Neuronal stem cell (in vitro differentiated cells): ENCODE measurements around the gene ABCA7.

ENCODE experiments used
- DNase-seq: peaks from one replicate; pipeline ENCODE4 v3.0.0-alpha.2; 2013; ENCODE audit warnings: low spot score
- H2AFZ ChIP-seq: one replicate; pipeline ENCODE4 v1.6.1; 2013; ENCODE audit warnings: mild to moderate bottlenecking, low read length, inconsistent platforms
- H2AK5ac ChIP-seq: 2 replicates; pipeline ENCODE4 v1.6.1; 2013; ENCODE audit warnings: low read depth, mild to moderate bottlenecking, inconsistent platforms, low read length, moderate library complexity, mixed read lengths
- H2BK120ac ChIP-seq: 2 replicates; pipeline ENCODE4 v1.6.1; 2013; ENCODE audit warnings: low read depth, mild to moderate bottlenecking, inconsistent platforms, low read length, moderate library complexity, mixed read lengths
- H2BK12ac ChIP-seq: one replicate; pipeline ENCODE4 v1.6.1; 2013; ENCODE audit warnings: low read length, inconsistent platforms
- H2BK15ac ChIP-seq: 2 replicates; pipeline ENCODE4 v1.6.1; 2013; ENCODE audit warnings: mild to moderate bottlenecking, low read length, inconsistent platforms, mixed read lengths
- H2BK5ac ChIP-seq: one replicate; pipeline ENCODE4 v1.6.1; 2013; ENCODE audit warnings: inconsistent platforms, mild to moderate bottlenecking, low read length, moderate library complexity
- H3K14ac ChIP-seq: one replicate; pipeline ENCODE4 v1.6.1; 2013; ENCODE audit warnings: low read length, inconsistent platforms
- H3K18ac ChIP-seq: 2 replicates; pipeline ENCODE4 v1.6.1; 2013; ENCODE audit warnings: low read length, inconsistent platforms
- H3K23ac ChIP-seq: 2 replicates; pipeline ENCODE4 v1.6.1; 2013; ENCODE audit warnings: low read depth, mild to moderate bottlenecking, mixed read lengths, low read length, inconsistent platforms; ENCODE audit not compliant: poor library complexity
- H3K27ac ChIP-seq: replicated peaks from 3 replicates; pipeline ENCODE4 v1.5.1; 2013; ENCODE audit warnings: low read length, inconsistent platforms
- H3K27me3 ChIP-seq, 3 experiments: 2 replicates each; pipeline ENCODE4 v1.6.1; 2013; ENCODE audit warnings: low read length in 3 of 3, mild to moderate bottlenecking in 2 of 3, inconsistent platforms in 1 of 3, low read depth in 1 of 3, mixed read lengths in 1 of 3, moderate library complexity in 1 of 3; ENCODE audit not compliant: control insufficient read depth in 3 of 3, insufficient read depth in 3 of 3
- H3K36me3 ChIP-seq, 2 donors: replicated peaks in 1 of 2; 2 replicates each; pipeline ENCODE4 v1.6.1; 2013; ENCODE audit warnings: low read length in 2 of 2; ENCODE audit not compliant: control insufficient read depth in 2 of 2, insufficient read depth in 2 of 2
- H3K4ac ChIP-seq: 2 replicates; pipeline ENCODE4 v1.6.1; 2013; ENCODE audit warnings: inconsistent platforms, mild to moderate bottlenecking, low read length, moderate library complexity
- H3K4me1 ChIP-seq, 2 donors: 1 replicate in 1 of 2; 2 replicates in 1 of 2; pipeline ENCODE4 v1.6.1; 2013; ENCODE audit warnings: low read length in 2 of 2, low read depth in 1 of 2; ENCODE audit not compliant: control insufficient read depth in 2 of 2, insufficient read depth in 1 of 2
- H3K4me2 ChIP-seq: one replicate; pipeline ENCODE4 v1.6.1; 2013; ENCODE audit warnings: mild to moderate bottlenecking, low read length, inconsistent platforms; ENCODE audit not compliant: insufficient read depth, poor library complexity, severe bottlenecking
- H3K4me3 ChIP-seq, 2 donors: 2 replicates each; pipeline ENCODE4 v1.5.1; 2013; ENCODE audit warnings: low read length in 2 of 2, mild to moderate bottlenecking in 2 of 2, inconsistent platforms in 1 of 2, moderate library complexity in 1 of 2
- H3K79me1 ChIP-seq: one replicate; pipeline ENCODE4 v1.6.1; 2013; ENCODE audit warnings: low read depth, mild to moderate bottlenecking, inconsistent platforms, low read length, moderate library complexity
- H3K9ac ChIP-seq: one replicate; pipeline ENCODE4 v1.6.1; 2013; ENCODE audit warnings: mild to moderate bottlenecking, low read depth, low read length, inconsistent platforms; ENCODE audit not compliant: poor library complexity
- H3K9me3 ChIP-seq, 2 donors: replicated peaks in 1 of 2; 2 replicates each; pipeline versions ENCODE3 to v1.6.1; 2013; ENCODE audit warnings: low read length in 2 of 2, mild to moderate bottlenecking in 2 of 2, inconsistent platforms in 1 of 2, low read depth in 1 of 2, mixed read lengths in 1 of 2, moderate library complexity in 1 of 2; ENCODE audit not compliant: control insufficient read depth in 2 of 2, insufficient read depth in 1 of 2
- H4K8ac ChIP-seq: one replicate; pipeline ENCODE4 v1.6.1; 2013; ENCODE audit warnings: low read depth, mild to moderate bottlenecking, inconsistent platforms, low read length, moderate library complexity
- H4K91ac ChIP-seq: one replicate; pipeline ENCODE4 v1.6.1; 2013; ENCODE audit warnings: low read length, low read depth, mild to moderate bottlenecking, inconsistent platforms; ENCODE audit not compliant: poor library complexity
- WGBS, 2 donors: extraction: QIAGEN DNeasy Blood & Tissue Kit; methylation state at CpG; one replicate each; pipeline ENCODE4 v1.1.7; 2013; ENCODE audit warnings: missing lambda C conversion rate in 2 of 2, mixed read lengths in 1 of 2; ENCODE audit not compliant: insufficient read length in 2 of 2, insufficient replicate concordance in 1 of 2; ENCODE audit errors: extremely low coverage in 2 of 2; 5-methylcytosine and 5-hydroxymethylcytosine counted together

ABCA7 gene

DNA sequence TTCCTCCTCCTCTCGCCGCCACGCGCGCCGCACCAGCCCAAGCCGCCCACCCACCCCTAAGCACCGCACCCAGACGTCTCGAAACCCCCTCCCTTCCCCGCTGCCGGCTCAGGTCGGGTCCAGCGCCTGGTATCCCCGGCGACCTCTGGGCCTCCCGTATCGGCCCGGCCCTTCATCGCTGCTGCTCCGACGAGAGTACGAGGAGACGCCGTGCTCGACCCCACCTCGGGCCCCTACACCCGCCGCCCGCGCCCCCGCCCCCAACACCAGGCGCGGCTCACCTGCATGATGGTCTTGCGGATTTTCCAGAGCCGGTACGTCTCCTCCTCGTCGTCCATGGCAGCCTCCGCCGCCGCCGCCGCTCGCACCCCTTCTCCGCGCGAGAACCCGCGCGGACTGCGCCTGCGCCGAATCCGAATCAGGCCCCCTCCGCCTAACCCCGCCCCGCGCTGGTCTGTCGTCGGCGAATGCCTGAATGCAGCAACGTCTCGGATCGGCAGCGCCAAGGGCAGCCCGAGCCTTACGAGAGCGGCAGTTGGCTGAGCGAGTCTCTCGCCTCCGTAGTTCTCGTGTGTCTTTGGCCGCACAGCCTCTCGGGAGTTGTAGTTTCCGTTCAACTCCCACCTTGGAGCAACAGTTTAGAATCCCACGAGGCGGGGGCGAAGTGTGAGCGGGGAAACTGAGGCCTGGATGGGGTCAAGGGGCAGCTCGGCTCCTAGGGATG is 55.2 kb downstream of the ABCA7 start, which contains the start of gene POLR2E:
POLR2E (minus strand) TSS at position 398 of the 724 bp plus-strand sequence; CDS start at position 338, 60 bp downstream.
- Histone ChIP-seq H2BK5ac (peak within 1 kb of the TSS; percentile 69), H3K9ac (peak within 1 kb of the TSS; percentile 95), H4K91ac (no peak within 1 kb of the TSS), H3K4me2 (peak within 1 kb of the TSS; percentile 95), H3K14ac (no peak within 1 kb of the TSS), H3K79me1 (peaks cover 14% of the 10 kb centered on the region), H3K4ac (no peak within 1 kb of the TSS), H3K9me3 (no peaks in the 10 kb centered on the region), H3K27me3 (no peaks in the 10 kb centered on the region), H2AFZ (peak within 1 kb of the TSS; percentile 86), H3K27ac (no peak within 1 kb of the TSS), H2AK5ac (peak within 1 kb of the TSS; percentile 51), H2BK15ac (no peak within 1 kb of the TSS), H3K23ac (peak within 1 kb of the TSS; percentile 65), H3K18ac (peak within 1 kb of the TSS; percentile 79), H3K4me3 (peak within 1 kb of the TSS; percentile 83 to 97), H4K8ac (no peak within 1 kb of the TSS), H2BK12ac (no peak within 1 kb of the TSS), H3K4me1 (peaks cover 9 to 20% of the 10 kb centered on the region in 2 donors), H2BK120ac (no peak within 1 kb of the TSS), H3K36me3 (peaks cover 17 to 31% of the 10 kb centered on the region in 2 donors)
- DNase-seq = peak; percentile 97
- no CpG with 5 or more reads among the region's 81 CpGs for WGBS, 2 donors

DNA sequence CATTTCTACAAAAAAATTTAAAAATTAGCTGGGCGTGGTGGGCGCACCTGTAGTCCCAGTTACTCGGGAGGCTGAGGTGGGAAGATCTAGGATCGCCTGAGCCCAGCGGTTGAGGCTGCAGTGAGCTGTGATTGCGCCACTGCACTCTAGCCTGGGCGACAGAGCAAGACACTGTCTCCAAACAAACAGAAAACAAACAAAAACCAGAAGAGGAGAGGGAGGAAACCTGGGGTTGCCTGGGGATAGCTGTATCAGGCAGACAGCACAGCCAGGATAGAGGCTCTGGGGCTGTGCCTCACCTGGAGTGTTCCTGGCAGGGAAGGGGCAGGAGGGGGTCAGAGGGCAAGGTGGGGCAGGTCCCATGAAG is 57.9 kb downstream of the ABCA7 start:
- Histone ChIP-seq H3K4ac (no peak overlapping the region), H2BK5ac (no peak overlapping the region)

DNA sequence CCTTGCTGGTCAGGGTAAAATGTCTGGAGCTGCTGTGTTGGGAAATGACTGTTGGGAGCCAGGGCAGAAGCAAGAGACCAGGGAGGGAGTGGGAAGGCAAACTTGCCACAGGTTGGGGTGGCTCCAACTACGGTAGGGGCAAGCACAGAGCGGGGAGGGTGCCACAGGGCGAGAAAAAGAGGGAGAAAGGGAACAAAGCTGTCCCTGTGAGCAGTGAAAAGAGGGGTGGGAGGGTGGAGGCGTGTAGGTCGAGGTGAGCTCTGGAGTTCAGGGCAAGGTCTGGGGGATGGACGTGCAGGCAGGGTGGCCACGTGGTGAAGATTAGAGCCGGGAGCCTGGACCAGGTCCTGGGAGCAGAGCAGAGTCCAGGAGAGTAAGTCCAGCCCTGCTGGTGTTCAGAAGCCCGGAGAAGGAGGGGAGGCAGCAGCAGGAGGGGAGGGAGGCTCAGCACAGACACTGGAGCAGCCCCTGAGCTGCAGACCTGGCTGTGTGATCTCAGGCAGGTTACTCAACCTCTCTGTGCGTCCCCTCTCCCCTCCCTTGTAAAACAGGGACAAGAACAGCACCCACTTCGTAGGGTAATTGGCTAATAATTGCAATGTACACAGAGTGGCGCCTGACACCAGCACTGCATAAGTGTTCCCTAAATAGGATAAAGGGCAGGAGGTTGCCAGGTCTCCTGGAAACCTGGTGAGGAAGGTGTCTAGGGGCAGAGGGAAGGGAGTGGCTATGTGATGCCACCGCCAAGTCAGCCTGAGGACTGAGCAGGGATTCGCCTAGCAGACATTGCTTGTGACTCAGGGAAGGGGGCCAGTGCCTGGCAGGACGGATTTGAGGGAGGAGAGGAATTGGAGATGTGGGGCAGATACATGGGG is 58.5 kb downstream of the ABCA7 start:
- peak overlapping the region; percentile 38 for H3K18ac ChIP-seq
- H3K23ac ChIP-seq = peak overlapping the region; percentile 1
- peak overlapping the region; percentile 53 for H2BK5ac ChIP-seq
- no peak overlapping the region for H3K4me2 ChIP-seq
- H3K4me3 ChIP-seq = no peak overlapping the region
- WGBS, 2 donors = no CpG with 5 or more reads among the region's 15 CpGs
- H4K8ac ChIP-seq = peak overlapping the region; percentile 23
- no peak overlapping the region for H3K4ac ChIP-seq
- no peaks in the 10 kb centered on the region for H3K27me3 ChIP-seq
- no peaks in the 10 kb centered on the region for H3K9me3 ChIP-seq
- H3K79me1 ChIP-seq = peaks cover 11% of the 10 kb centered on the region
- no peak overlapping the region for H2BK120ac ChIP-seq
- H2BK15ac ChIP-seq = peak overlapping the region; percentile 62
- peaks cover 3 to 5% of the 10 kb centered on the region in 2 donors for H3K36me3 ChIP-seq
- DNase-seq = no peak
- peaks cover 15 to 37% of the 10 kb centered on the region in 2 donors for H3K4me1 ChIP-seq
- peak overlapping the region; percentile 91 for H2AK5ac ChIP-seq
- H2AFZ ChIP-seq = peak overlapping the region; percentile 83
- peak overlapping the region; percentile 16 for H2BK12ac ChIP-seq
- no peak overlapping the region for H3K14ac ChIP-seq
- peak overlapping the region; percentile 53 for H3K9ac ChIP-seq
- H4K91ac ChIP-seq = no peak overlapping the region
- no peak overlapping the region for H3K27ac ChIP-seq

More for the DNA sequence above, 57.9 kb downstream of the ABCA7 start:
- Histone ChIP-seq H4K8ac (no peak overlapping the region), H3K4me1 (peaks cover 14 to 34% of the 10 kb centered on the region in 2 donors), H3K4me3 (no peak overlapping the region), H3K23ac (peak overlapping the region; percentile 1), H3K9me3 (no peaks in the 10 kb centered on the region), H3K4me2 (no peak overlapping the region), H3K14ac (peak overlapping the region; percentile 47), H3K9ac (peak overlapping the region; percentile 53), H2BK120ac (no peak overlapping the region), H2BK15ac (no peak overlapping the region), H2BK12ac (peak overlapping the region; percentile 16), H3K27me3 (no peaks in the 10 kb centered on the region), H4K91ac (no peak overlapping the region), H2AK5ac (peak overlapping the region; percentile 91), H3K36me3 (peaks cover 5 to 11% of the 10 kb centered on the region in 2 donors), H2AFZ (peak overlapping the region; percentile 83), H3K27ac (no peak overlapping the region), H3K79me1 (peaks cover 14% of the 10 kb centered on the region), H3K18ac (peak overlapping the region; percentile 38)
- no peak for DNase-seq
- WGBS, 2 donors = no CpG with 5 or more reads among the region's 7 CpGs

DNA sequence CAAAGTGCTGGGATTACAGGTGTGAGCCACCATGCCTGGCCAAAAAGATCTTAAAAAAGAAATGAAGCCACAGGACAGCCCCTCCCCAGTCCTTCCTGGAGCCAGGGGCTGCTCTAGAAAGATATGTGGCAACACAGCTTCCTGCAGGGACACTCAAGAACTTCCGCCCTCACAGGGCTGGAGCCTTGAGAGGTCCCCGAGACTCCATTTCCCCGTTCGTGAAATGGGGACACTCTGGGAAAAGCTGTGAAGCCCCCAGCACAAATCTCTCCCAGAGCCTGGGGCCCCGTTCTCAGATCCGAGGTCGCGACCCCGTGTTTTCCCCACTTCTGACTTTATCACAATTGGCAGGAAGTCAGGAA is 61.4 kb downstream of the ABCA7 start:
- Histone ChIP-seq H3K18ac (no peak overlapping the region), H3K4me3 (no peak overlapping the region), H3K4me2 (no peak overlapping the region), H2BK15ac (peak overlapping the region; percentile 78), H3K27me3 (no peaks in the 10 kb centered on the region), H4K91ac (no peak overlapping the region), H3K9me3 (no peaks in the 10 kb centered on the region), H4K8ac (no peak overlapping the region), H3K79me1 (peaks cover 14% of the 10 kb centered on the region), H2BK5ac (peak overlapping the region; percentile 10), H3K14ac (no peak overlapping the region), H2BK12ac (no peak overlapping the region), H2AFZ (peak overlapping the region; percentile 78), H3K4me1 (peaks cover 14 to 34% of the 10 kb centered on the region in 2 donors), H3K23ac (no peak overlapping the region), H3K9ac (no peak overlapping the region), H2BK120ac (no peak overlapping the region), H3K4ac (no peak overlapping the region), H3K36me3 (peaks cover 6 to 9% of the 10 kb centered on the region in 2 donors), H2AK5ac (no peak overlapping the region), H3K27ac (peak overlapping the region; percentile 13)
- DNase-seq = no peak
- no CpG with 5 or more reads among the region's 9 CpGs for WGBS, 2 donors
